Kasumi-1 (cell line): ENCODE measurements around the gene WDR7.

ENCODE experiments used
- DNase-seq, 2 experiments: peaks; one replicate each; lab custom pipeline; 2025; lab: John Stamatoyannopoulos, UW

The WDR7 gene

DNA sequence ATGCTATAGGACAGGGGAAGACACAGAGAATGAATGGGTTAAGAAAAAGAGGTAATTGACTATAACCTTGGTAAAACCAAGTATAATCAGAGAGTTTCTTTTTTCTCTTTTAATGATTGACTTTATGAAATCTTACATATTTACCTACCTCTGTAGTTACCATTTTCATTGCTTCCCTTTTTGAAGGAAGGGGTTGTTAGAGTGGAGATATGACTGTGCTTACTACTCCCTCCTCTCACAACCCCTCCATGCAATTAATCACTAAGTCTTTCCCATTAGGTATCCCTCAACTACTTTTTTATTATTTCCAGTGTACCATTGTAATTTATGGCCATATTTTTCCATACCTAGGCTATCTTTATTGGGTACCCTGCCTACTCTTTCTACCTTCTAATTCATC, 71.4 kb downstream of the WDR7 start:
- DNase-seq, result no peak

DNA sequence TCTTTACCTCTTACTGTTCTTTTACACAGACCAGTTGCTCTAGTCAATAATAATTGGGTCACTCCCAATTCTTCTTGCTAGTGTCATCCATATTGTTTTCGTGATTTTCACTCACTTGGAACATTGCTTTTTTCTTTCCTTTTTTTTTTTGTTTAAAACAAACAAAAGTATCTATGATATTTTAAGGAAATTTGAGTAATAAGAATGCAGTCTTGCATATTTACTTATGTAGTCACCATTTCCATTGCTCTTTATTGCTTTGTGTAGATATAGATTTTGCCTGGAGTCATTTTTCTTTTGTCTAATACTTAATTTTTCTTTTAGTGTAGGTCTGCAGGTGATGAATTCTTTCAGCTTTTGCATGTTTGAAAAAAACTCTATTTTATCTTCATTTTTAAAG, 71.9 kb downstream of the WDR7 start:
- DNase-seq, result no peak

GRCh38 chr18:56723706-56724105, 72.5 kb downstream of the WDR7 start:
- no peak for DNase-seq

DNA sequence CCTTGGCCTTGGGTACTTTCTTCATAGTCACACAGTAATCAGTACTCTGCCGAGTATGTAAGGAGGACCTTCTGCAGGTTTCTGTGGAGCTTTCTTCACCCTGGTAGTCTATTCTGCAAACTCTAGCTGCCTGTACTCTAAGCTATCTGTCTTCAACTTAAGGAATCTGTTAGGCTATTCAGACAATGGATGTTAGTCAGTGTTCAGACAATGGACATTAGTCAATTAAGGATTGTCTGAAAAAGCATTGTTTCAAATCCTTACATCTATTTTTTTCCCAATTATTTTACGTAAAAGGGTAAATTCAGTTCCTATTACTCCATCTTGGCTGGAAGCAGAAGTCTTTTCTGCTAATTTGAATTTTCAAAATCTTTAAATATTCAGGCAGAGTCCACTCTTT, 75.7 kb downstream of the WDR7 start:
- DNase-seq, result no peak

DNA sequence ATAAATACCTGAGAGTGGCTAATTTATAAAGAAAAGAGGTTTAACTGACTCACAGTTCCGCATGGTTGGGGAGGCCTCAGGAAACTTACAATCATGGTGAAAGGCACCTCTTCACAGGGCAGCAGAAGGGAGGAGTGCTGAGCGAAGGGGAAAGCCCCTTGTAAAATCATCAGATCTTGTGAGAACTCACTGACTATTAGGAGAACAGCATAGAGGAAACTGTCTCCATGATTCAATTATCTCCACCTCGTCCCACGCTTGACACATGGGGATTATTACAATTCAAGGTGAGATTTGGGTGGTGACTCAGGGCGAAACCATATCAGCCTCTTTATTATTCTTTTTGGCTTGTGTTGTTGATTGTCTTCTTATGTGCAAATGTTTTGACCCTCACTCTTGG, 76.2 kb downstream of the WDR7 start:
- DNase-seq, result no peak

GRCh38 chr18:56728741-56729140, 77.6 kb downstream of the WDR7 start:
- no peak for DNase-seq

GRCh38 chr18:56738184-56738583, 87.0 kb downstream of the WDR7 start:
- DNase-seq, result no peak

DNA sequence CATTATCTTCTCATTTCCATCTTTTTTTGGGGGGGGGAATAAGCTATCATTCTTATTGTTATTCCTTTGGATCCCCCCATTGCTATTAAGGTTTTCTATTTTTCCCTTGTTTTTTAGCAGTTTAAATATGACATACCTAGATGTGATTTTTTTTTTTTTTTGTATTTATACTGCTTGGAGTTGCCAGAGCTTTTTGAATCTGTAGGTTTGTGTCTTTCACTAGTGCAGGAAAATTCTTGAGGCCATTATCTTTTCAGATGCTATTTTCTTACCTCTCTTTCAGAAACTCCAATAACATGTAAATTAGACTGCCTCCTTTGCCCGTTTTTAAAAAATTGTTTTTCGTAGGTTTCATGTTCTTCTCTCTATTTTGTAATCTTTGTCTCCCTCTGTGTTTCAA, 88.6 kb downstream of the WDR7 start:
- DNase-seq, result no peak

DNA sequence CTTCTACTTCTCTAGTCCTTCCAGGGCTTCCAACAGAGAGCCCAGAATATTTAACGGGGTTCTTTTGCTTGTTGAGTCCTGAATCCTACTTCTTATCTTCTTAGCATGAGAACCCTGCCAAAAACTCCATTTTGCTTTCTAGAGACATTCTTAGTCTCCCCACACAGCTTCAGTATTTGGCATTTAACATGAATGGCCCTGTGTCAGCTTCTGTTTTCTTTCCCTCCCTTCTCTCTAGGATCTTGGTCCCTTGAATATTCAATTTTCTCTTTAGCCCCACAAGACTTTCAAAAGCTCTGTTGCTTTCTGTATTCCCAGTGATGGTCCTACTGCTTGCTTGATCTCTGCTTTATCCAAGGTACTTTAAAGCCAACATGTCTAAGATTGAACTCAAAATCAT, 89.5 kb downstream of the WDR7 start:
- no peak for DNase-seq

GRCh38 chr18:56741685-56742084, 90.5 kb downstream of the WDR7 start:
- DNase-seq, result no peak

DNA sequence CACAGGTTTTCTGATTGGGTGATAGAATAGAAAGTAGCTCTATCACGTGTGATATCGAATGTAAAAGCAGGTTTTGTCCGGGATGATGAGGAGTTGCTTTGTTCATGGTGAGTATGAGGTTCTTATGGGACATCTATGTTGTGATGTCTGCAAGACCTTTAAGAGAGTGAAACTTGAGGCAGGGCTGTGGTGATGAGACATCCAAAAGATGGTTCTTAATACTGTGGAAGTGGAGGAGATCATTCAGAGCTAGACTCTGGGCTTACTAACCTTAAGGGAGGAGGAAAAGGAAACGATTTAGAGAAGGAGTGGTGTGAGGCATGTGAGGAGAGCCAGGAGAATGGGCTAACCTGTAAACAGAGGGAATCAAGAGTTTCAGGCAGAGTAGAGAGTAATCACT, 92.0 kb downstream of the WDR7 start:
- DNase-seq, result no peak

DNA sequence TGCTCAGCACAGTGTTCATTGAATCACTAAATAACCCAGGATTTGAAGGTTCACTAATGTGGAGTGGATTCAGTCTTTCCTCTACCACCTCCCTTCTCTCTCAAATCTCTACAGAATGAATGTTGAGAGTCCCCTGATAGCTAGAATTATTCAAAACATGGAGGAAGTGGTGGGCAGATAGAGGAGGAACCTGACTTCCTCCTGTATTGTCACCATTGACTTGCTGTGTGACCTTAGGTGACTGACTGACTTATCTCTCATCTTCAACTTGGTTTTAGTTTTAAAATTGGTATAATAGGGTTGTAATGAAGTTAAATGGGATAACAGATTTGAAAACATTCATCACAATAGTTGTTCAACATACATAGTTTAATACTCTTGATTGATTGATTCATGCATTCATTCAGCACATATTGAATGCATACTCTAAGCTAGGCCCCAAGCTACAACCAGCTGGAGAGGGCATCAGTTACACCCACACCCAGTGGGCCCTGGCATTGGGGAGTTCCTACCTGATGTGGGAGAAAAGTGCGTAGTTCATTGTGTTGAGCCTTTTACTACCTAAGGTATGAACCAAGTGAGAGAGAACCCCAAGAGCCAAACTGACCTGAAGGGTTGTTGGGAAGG, 96.0 kb downstream of the WDR7 start:
- peak in 1 of 2 experiments; percentile 16 for DNase-seq

- DNase-seq, result no peak
These were observed 96.7 kb downstream of the WDR7 start for GRCh38 chr18:56747857-56748256.

GRCh38 chr18:56748698-56749268, 97.6 kb downstream of the WDR7 start:
- peak; percentile 63 to 82 for DNase-seq

GRCh38 chr18:56756966-56757365, 105.8 kb downstream of the WDR7 start:
- peak; percentile 88 to 91 for DNase-seq

DNA sequence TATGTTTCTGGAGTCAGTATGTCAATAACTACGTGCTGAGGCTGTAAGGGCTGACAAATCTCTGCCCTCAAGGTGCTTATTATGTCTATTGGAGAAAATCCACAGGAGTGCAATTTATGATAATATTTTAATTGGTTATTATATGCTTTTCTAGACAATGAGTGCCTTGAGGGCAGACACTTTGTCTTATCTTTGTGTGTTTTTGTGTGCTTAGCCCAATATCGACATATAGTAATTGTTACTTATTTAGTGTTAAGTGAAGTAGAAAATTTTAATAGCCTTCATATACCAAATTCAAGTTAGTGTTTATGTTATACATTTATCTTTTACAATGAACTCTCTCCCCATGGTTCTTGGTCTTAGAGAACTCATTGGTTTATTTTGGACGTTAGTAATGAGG, 118.9 kb downstream of the WDR7 start:
- no peak for DNase-seq

- DNase-seq, result no peak
These were observed 119.7 kb downstream of the WDR7 start for GRCh38 chr18:56770873-56771272.

GRCh38 chr18:56775701-56776100, 124.5 kb downstream of the WDR7 start:
- DNase-seq, result no peak

DNA sequence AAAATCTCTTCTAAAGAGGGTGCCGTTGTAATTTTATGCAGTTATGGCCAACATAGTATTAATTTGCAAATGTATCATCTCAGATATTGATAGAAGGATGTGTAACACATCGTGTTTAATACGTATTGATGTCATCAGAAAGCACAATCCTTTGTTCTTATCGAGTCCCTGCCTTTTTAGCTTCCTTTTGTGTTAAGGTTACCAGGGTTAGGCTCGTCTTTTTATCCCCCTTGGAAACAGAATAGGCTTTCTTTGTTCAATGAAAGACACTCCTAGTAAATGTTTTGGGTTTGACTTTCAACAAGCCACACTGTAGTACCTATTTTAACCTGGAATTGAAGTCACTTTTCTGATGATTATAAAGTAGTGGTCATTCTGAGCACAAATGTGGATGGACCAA, 136.2 kb downstream of the WDR7 start:
- DNase-seq, result no peak

GRCh38 chr18:56789004-56789888, 138.1 kb downstream of the WDR7 start:
- peak; percentile 8 to 28 for DNase-seq

GRCh38 chr18:56789889-56790180, 138.7 kb downstream of the WDR7 start:
- no peak for DNase-seq

- no peak for DNase-seq
These were observed 144.2 kb downstream of the WDR7 start for GRCh38 chr18:56795381-56795780.

GRCh38 chr18:56799756-56800155, 148.6 kb downstream of the WDR7 start:
- no peak for DNase-seq

DNA sequence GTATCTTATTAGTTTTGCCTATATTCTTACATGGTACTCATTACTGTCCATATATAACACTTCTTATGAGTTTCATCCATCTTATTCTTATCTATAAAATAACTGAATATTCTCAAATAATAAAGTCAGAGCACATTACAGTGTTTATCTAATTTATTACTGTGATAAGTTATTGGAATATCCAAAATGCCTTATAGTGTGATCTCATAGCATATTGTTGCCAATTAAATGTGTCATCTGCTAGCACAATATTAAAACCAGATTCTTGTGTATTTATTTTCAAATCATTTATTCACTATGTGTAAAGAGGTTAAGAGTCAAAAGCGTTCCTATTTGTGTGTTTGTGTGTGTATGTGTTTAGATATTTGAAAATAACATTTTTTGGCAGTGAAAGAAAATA, 151.9 kb downstream of the WDR7 start:
- no peak for DNase-seq
